ENCODE data around the gene EBI3. TPM values are rescaled to one million over a fixed set of nuclear protein-coding genes. Genes with fewer than 3 reads are reported as not detected.
"Not testable (repeated sequence)": the region's sequence is repeated elsewhere in the genome, so short reads cannot be mapped to it uniquely, and the experiment has no call there.

EBI3 gene
- polyA plus RNA-seq, 1 donor: 4.2 TPM

- no CpG with 5 or more reads among the region's 2 CpGs for WGBS (ENCODE audit: insufficient coverage, low lambda C conversion rate)
- no peak overlapping the region for H3K27ac ChIP-seq (ENCODE audit: low read length)
- DNase-seq: no peak
- peaks cover 3% of the 10 kb centered on the region for H3K4me1 ChIP-seq (ENCODE audit: control insufficient read depth, insufficient read depth, low read length)
- no peaks in the 10 kb centered on the region for H3K36me3 ChIP-seq (ENCODE audit: control insufficient read depth, insufficient read depth, low read length)
- H3K9me3 ChIP-seq (ENCODE audit: control insufficient read depth, low read depth, low read length): no peaks in the 10 kb centered on the region
- no peak overlapping the region for H3K4me3 ChIP-seq (ENCODE audit: low read length)
- H3K27me3 ChIP-seq (ENCODE audit: control insufficient read depth, insufficient read depth, low read length): peaks cover 40% of the 10 kb centered on the region
Measured at GRCh38 chr19:4200940-4201542, 28.3 kb upstream of the EBI3 start.

GRCh38 chr19:4201798-4202197 lies 27.5 kb upstream of the EBI3 start:
- no peaks in the 10 kb centered on the region for H3K9me3 ChIP-seq (ENCODE audit: control insufficient read depth, low read depth, low read length)
- peaks cover 3% of the 10 kb centered on the region for H3K4me1 ChIP-seq (ENCODE audit: control insufficient read depth, insufficient read depth, low read length)
- H3K27me3 ChIP-seq (ENCODE audit: control insufficient read depth, insufficient read depth, low read length): peaks cover 38% of the 10 kb centered on the region
- WGBS (ENCODE audit: insufficient coverage, low lambda C conversion rate): no CpG with 5 or more reads among the region's 4 CpGs
- H3K36me3 ChIP-seq (ENCODE audit: control insufficient read depth, insufficient read depth, low read length): no peaks in the 10 kb centered on the region
- no peak overlapping the region for H3K4me3 ChIP-seq (ENCODE audit: low read length)
- no peak overlapping the region for H3K27ac ChIP-seq (ENCODE audit: low read length)
- no peak for DNase-seq

- Histone ChIP-seq H3K4me1 (ENCODE audit: control insufficient read depth, insufficient read depth, low read length) (peaks cover 3% of the 10 kb centered on the region), H3K27me3 (ENCODE audit: control insufficient read depth, insufficient read depth, low read length) (no peaks in the 10 kb centered on the region), H3K4me3 (ENCODE audit: low read length) (no peak overlapping the region), H3K36me3 (ENCODE audit: control insufficient read depth, insufficient read depth, low read length) (no peaks in the 10 kb centered on the region), H3K27ac (ENCODE audit: low read length) (no peak overlapping the region), H3K9me3 (ENCODE audit: control insufficient read depth, low read depth, low read length) (no peaks in the 10 kb centered on the region)
- no peak for DNase-seq
- WGBS (ENCODE audit: insufficient coverage, low lambda C conversion rate): 100% methylated on average over 1 of the region's 10 CpGs
Measured at GRCh38 chr19:4206818-4207484, 22.4 kb upstream of the EBI3 start.

- no peak overlapping the region for H3K27ac ChIP-seq (ENCODE audit: low read length)
- 80% methylated on average over 3 of the region's 13 CpGs for WGBS (ENCODE audit: insufficient coverage, low lambda C conversion rate)
- H3K27me3 ChIP-seq (ENCODE audit: control insufficient read depth, insufficient read depth, low read length): peaks cover 2% of the 10 kb centered on the region
- DNase-seq: peak in 1 of 2 donors; percentile 19
- no peaks in the 10 kb centered on the region for H3K36me3 ChIP-seq (ENCODE audit: control insufficient read depth, insufficient read depth, low read length)
- H3K4me3 ChIP-seq (ENCODE audit: low read length): no peak overlapping the region
- peaks cover 3% of the 10 kb centered on the region for H3K4me1 ChIP-seq (ENCODE audit: control insufficient read depth, insufficient read depth, low read length)
- no peaks in the 10 kb centered on the region for H3K9me3 ChIP-seq (ENCODE audit: control insufficient read depth, low read depth, low read length)
Measured at GRCh38 chr19:4208385-4209094, 20.8 kb upstream of the EBI3 start.

- H3K27ac ChIP-seq (ENCODE audit: low read length): no peak overlapping the region
- no peaks in the 10 kb centered on the region for H3K36me3 ChIP-seq (ENCODE audit: control insufficient read depth, insufficient read depth, low read length)
- no peaks in the 10 kb centered on the region for H3K9me3 ChIP-seq (ENCODE audit: control insufficient read depth, low read depth, low read length)
- DNase-seq: no peak
- WGBS (ENCODE audit: insufficient coverage, low lambda C conversion rate): 100% methylated on average over 1 of the region's 15 CpGs
- H3K27me3 ChIP-seq (ENCODE audit: control insufficient read depth, insufficient read depth, low read length): peaks cover 2% of the 10 kb centered on the region
- H3K4me1 ChIP-seq (ENCODE audit: control insufficient read depth, insufficient read depth, low read length): no peaks in the 10 kb centered on the region
- no peak overlapping the region for H3K4me3 ChIP-seq (ENCODE audit: low read length)
Measured at GRCh38 chr19:4210166-4210731, 19.1 kb upstream of the EBI3 start.

- Histone ChIP-seq H3K27ac (ENCODE audit: low read length) (no peak overlapping the region), H3K4me1 (ENCODE audit: control insufficient read depth, insufficient read depth, low read length) (no peaks in the 10 kb centered on the region), H3K4me3 (ENCODE audit: low read length) (no peak overlapping the region), H3K27me3 (ENCODE audit: control insufficient read depth, insufficient read depth, low read length) (peaks cover 2% of the 10 kb centered on the region), H3K9me3 (ENCODE audit: control insufficient read depth, low read depth, low read length) (peaks cover 4% of the 10 kb centered on the region), H3K36me3 (ENCODE audit: control insufficient read depth, insufficient read depth, low read length) (no peaks in the 10 kb centered on the region)
- no peak for DNase-seq
- WGBS (ENCODE audit: insufficient coverage, low lambda C conversion rate): 100% methylated on average over 1 of the region's 3 CpGs
Measured at GRCh38 chr19:4213116-4213515, 16.2 kb upstream of the EBI3 start.

GRCh38 chr19:4215807-4216206 lies 13.5 kb upstream of the EBI3 start:
- WGBS (ENCODE audit: insufficient coverage, low lambda C conversion rate): no CpG with 5 or more reads among the region's 10 CpGs
- Histone ChIP-seq H3K9me3 (ENCODE audit: control insufficient read depth, low read depth, low read length) (peaks cover 4% of the 10 kb centered on the region), H3K4me3 (ENCODE audit: low read length) (no peak overlapping the region), H3K27me3 (ENCODE audit: control insufficient read depth, insufficient read depth, low read length) (peaks cover 2% of the 10 kb centered on the region), H3K27ac (ENCODE audit: low read length) (no peak overlapping the region), H3K4me1 (ENCODE audit: control insufficient read depth, insufficient read depth, low read length) (no peaks in the 10 kb centered on the region), H3K36me3 (ENCODE audit: control insufficient read depth, insufficient read depth, low read length) (no peaks in the 10 kb centered on the region)
- DNase-seq: no peak

- no peaks in the 10 kb centered on the region for H3K36me3 ChIP-seq (ENCODE audit: control insufficient read depth, insufficient read depth, low read length)
- H3K4me3 ChIP-seq (ENCODE audit: low read length): no peak overlapping the region
- no peak for DNase-seq
- H3K4me1 ChIP-seq (ENCODE audit: control insufficient read depth, insufficient read depth, low read length): no peaks in the 10 kb centered on the region
- H3K27me3 ChIP-seq (ENCODE audit: control insufficient read depth, insufficient read depth, low read length): peaks cover 2% of the 10 kb centered on the region
- peaks cover 4% of the 10 kb centered on the region for H3K9me3 ChIP-seq (ENCODE audit: control insufficient read depth, low read depth, low read length)
- no peak overlapping the region for H3K27ac ChIP-seq (ENCODE audit: low read length)
- no CpG with 5 or more reads among the region's 6 CpGs for WGBS (ENCODE audit: insufficient coverage, low lambda C conversion rate)
Measured at GRCh38 chr19:4216846-4217245, 12.5 kb upstream of the EBI3 start.

GRCh38 chr19:4217429-4218264 lies 11.7 kb upstream of the EBI3 start:
- no CpG with 5 or more reads among the region's 81 CpGs for WGBS (ENCODE audit: insufficient coverage, low lambda C conversion rate)
- no peak for DNase-seq
- Histone ChIP-seq H3K36me3 (ENCODE audit: control insufficient read depth, insufficient read depth, low read length) (no peaks in the 10 kb centered on the region), H3K4me1 (ENCODE audit: control insufficient read depth, insufficient read depth, low read length) (no peaks in the 10 kb centered on the region), H3K27me3 (ENCODE audit: control insufficient read depth, insufficient read depth, low read length) (no peaks in the 10 kb centered on the region), H3K9me3 (ENCODE audit: control insufficient read depth, low read depth, low read length) (peaks cover 4% of the 10 kb centered on the region), H3K27ac (ENCODE audit: low read length) (no peak overlapping the region), H3K4me3 (ENCODE audit: low read length) (no peak overlapping the region)

- H3K27me3 ChIP-seq (ENCODE audit: control insufficient read depth, insufficient read depth, low read length); H3K27ac ChIP-seq (ENCODE audit: low read length); H3K9me3 ChIP-seq (ENCODE audit: control insufficient read depth, low read depth, low read length); DNase-seq; H3K4me1 ChIP-seq (ENCODE audit: control insufficient read depth, insufficient read depth, low read length); H3K4me3 ChIP-seq (ENCODE audit: low read length); H3K36me3 ChIP-seq (ENCODE audit: control insufficient read depth, insufficient read depth, low read length): not testable (repeated sequence)
- WGBS (ENCODE audit: insufficient coverage, low lambda C conversion rate): 100% methylated on average over 1 of the region's 1 CpG
Measured at GRCh38 chr19:4218523-4218922, 10.8 kb upstream of the EBI3 start.

Measured in large intestine (tissue), 3 donors.